DMS 273 (cell line): ENCODE results near the gene CDK2AP2.
"Not testable (repeated sequence)": the region's sequence is repeated elsewhere in the genome, so short reads cannot be mapped to it uniquely, and the experiment has no call there.

ENCODE experiments used
- DNase-seq: peaks from one replicate; lab custom pipeline; 2025; ENCODE audit not compliant: unreplicated experiment; lab: John Stamatoyannopoulos, UW

The CDK2AP2 gene

GRCh38 chr11:67468056-67468455 lies 39.9 kb downstream of the CDK2AP2 start:
- peak; percentile 59 for DNase-seq

GRCh38 chr11:67466962-67467771 lies 40.8 kb downstream of the CDK2AP2 start:
- DNase-seq = no peak

- no peak for DNase-seq
Measured at GRCh38 chr11:67466367-67466766, 41.6 kb downstream of the CDK2AP2 start.

- DNase-seq = not testable (repeated sequence)
Measured at GRCh38 chr11:67465530-67465929, 42.4 kb downstream of the CDK2AP2 start.

- no peak for DNase-seq
Measured at GRCh38 chr11:67465189-67465510, 42.8 kb downstream of the CDK2AP2 start.

GRCh38 chr11:67464411-67465188 lies 43.4 kb downstream of the CDK2AP2 start:
- DNase-seq = no peak

GRCh38 chr11:67463680-67464410 lies 44.1 kb downstream of the CDK2AP2 start:
- DNase-seq = no peak

GRCh38 chr11:67463186-67463585 lies 44.8 kb downstream of the CDK2AP2 start:
- DNase-seq = no peak

GRCh38 chr11:67458266-67458665 lies 49.7 kb downstream of the CDK2AP2 start:
- no peak for DNase-seq

- DNase-seq = no peak
Measured at GRCh38 chr11:67457453-67457852, 50.5 kb downstream of the CDK2AP2 start.
